GM18861 (cell line): ENCODE results near the gene TLR5.
A peak's percentile ranks its signal among the peaks of the same experiment; 100 is the strongest.

Experiments used
- ATAC-seq: cut with Tn5 transposase; IDR thresholded peaks from one replicate; pipeline ENCODE4 v1.9.1; 2021; ENCODE audit not compliant: unreplicated experiment

Gene TLR5

GRCh38 chr1:223152399-223152798 is 9.4 kb upstream of the TLR5 start:
- ATAC-seq, result no peak

- ATAC-seq, result no peak
These were observed 7.4 kb upstream of the TLR5 start for GRCh38 chr1:223150443-223150842.

GRCh38 chr1:223147873-223148272 is 4.8 kb upstream of the TLR5 start:
- ATAC-seq, result no peak

GRCh38 chr1:223147409-223147808 is 4.4 kb upstream of the TLR5 start:
- ATAC-seq, result no peak

GRCh38 chr1:223146745-223147144 is 3.7 kb upstream of the TLR5 start:
- ATAC-seq, result no peak

GRCh38 chr1:223144914-223145313 is 1.9 kb upstream of the TLR5 start:
- no peak for ATAC-seq

- ATAC-seq, result no peak
These were observed 1.4 kb upstream of the TLR5 start for GRCh38 chr1:223144431-223144830.

- ATAC-seq, result no peak
These were observed 645 bp upstream of the TLR5 start for GRCh38 chr1:223143537-223144248.

- no peak for ATAC-seq
These were observed 779 bp downstream of the TLR5 start for GRCh38 chr1:223142269-223142668.

GRCh38 chr1:223140611-223141405 is 2.2 kb downstream of the TLR5 start:
- ATAC-seq, result no peak

- no peak for ATAC-seq
These were observed 5.5 kb downstream of the TLR5 start for GRCh38 chr1:223137455-223138085.

GRCh38 chr1:223136086-223136485 is 7.0 kb downstream of the TLR5 start:
- no peak for ATAC-seq

GRCh38 chr1:223135176-223135942 is 7.7 kb downstream of the TLR5 start:
- ATAC-seq, result no peak

GRCh38 chr1:223133824-223134435 is 9.1 kb downstream of the TLR5 start:
- ATAC-seq, result peak; percentile 73

GRCh38 chr1:223133306-223133823 is 9.7 kb downstream of the TLR5 start:
- peak; percentile 10 for ATAC-seq

GRCh38 chr1:223129229-223129901 is 13.7 kb downstream of the TLR5 start:
- peak; percentile 44 for ATAC-seq

- ATAC-seq, result no peak
These were observed 16.3 kb downstream of the TLR5 start for GRCh38 chr1:223126741-223127140.

GRCh38 chr1:223125766-223126165 is 17.3 kb downstream of the TLR5 start:
- ATAC-seq, result no peak

- ATAC-seq, result no peak
These were observed 19.9 kb downstream of the TLR5 start for GRCh38 chr1:223123011-223123610.

- ATAC-seq, result no peak
These were observed 24.6 kb downstream of the TLR5 start for GRCh38 chr1:223118418-223118817.
